AG08396 (cell line): ENCODE data around the gene NSMCE1.
A peak's percentile ranks its signal among the peaks of the same experiment; 100 is the strongest.
"Not testable (repeated sequence)": the region's sequence is repeated elsewhere in the genome, so short reads cannot be mapped to it uniquely, and the experiment has no call there.

ENCODE experiments used
- DNase-seq: peaks from one replicate; pipeline ENCODE4 v3.0.0; 2012; ENCODE audit warnings: low spot score, mixed read lengths

NSMCE1 gene

DNA sequence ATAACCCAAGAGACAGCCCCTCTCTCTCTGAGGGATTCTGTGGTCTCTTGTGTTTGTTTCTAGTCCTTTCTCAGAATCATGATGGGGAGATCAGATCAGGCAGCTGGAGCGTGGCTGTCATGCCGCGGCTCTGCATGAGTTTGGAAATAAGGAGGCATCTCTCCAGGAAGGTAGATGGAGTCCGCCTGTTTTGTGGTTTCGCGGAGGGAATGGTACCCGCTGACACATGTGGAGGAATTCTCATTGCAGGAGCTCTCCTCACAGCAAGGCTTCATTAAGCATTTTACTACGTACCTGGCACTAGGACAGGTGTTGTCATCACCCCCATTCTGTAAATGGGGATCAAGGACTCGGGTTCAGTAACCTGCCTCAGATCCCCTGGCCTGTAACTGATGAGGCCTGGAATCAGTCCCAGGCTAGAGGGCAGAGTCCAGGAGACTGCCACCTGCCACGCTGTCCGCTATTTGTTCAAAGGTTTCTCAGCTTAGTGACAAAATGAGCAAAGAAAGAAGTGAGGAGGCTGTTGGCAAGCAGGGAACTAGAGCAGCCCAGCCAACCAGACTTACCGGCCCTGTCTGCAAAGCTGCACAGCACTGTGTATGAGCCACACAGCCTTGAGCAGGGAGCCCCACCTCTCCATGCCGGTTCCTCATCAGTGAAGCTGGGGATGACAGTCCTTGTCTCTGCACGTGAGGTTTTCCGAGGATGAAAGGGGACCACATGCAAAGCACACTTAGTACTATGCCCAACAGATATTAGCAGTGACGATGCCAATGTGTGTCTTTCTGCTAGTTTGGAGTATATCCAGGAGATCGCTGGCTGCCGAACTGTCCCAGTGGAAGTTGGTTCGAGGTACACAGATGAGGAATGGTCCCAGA is 54.2 kb downstream of the NSMCE1 start:
- DNase-seq: no peak

DNA sequence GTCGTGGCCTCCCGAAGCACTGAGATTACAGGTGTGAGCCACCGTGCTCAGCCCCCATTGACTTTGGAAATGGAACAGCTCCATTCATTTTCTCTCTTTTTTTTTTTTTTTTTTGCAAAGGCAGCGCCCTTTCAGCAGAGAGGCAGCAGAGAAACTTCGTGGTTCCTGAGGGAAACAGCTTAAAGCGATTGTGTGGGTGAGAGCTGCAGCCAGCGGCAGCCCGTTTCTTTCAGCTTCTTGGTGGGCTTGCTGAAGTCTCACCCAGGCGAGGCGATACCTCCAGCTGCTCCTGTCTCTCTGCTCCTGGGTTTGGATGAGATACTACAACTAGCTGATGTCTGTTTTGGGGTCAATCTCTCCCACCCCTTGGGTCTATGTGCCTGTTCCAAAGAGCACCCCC is 57.5 kb downstream of the NSMCE1 start:
- DNase-seq: no peak

DNA sequence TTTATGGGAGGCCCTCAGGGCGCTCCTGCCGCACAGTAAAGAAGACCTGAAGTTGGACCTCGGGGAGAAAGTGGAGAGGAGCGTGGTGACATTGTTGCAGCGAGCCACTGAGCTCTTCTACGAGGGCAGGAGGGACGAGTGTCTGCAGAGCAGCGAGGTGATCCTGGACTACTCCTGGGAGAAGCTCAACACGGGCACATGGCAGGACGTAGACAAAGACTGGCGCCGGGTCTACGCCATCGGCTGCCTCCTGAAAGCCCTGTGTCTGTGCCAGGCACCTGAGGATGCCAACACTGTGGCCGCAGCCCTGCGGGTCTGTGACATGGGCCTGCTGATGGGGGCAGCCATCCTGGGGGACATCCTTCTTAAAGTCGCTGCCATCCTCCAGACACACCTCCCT is 58.4 kb downstream of the NSMCE1 start:
- DNase-seq: no peak

DNA sequence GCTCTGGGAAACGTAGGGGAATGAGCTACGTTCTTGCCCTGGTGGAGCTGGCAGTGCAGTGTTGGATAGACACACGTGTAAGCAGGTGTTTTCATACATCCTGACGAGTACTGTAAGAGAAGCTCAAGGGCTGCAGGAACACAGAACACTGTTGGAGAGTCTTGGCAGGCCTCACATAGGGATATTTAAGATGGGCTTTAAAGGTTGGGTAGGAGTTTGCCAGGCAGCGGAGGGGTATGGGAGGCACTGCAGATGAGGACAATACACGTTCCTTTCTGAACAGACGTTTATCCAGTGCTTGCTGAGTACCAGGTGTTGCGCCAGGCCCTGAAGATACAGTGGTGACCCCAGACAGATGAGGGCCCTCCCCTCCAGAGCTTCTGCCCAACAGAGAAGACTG is 59.0 kb downstream of the NSMCE1 start:
- no peak for DNase-seq

- no peak for DNase-seq
Measured at GRCh38 chr16:27208796-27209195, 59.8 kb downstream of the NSMCE1 start.

- no peak for DNase-seq
Measured at GRCh38 chr16:27208081-27208680, 60.4 kb downstream of the NSMCE1 start.

DNA sequence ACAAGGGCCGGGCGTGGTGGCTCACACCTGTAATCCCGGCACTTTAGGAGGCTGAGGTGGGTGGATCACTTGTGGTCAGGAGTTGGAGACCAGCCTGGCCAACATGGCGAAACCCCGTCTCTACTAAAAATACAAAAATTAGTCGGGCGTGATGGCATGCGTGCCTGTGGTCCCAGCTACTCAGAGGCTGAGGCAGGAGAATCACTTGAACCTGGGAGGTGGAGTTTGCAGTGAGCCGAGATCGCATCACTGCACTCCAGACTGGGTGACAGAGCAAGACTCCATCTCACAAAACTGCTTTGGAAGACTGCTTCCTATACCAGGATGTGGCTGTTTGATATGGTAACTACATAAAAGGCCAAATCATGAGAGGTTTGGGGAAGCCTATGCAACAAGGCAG is 61.5 kb downstream of the NSMCE1 start:
- DNase-seq: not testable (repeated sequence)

- DNase-seq: no peak
Measured at GRCh38 chr16:27205423-27206065, 63.0 kb downstream of the NSMCE1 start.

DNA sequence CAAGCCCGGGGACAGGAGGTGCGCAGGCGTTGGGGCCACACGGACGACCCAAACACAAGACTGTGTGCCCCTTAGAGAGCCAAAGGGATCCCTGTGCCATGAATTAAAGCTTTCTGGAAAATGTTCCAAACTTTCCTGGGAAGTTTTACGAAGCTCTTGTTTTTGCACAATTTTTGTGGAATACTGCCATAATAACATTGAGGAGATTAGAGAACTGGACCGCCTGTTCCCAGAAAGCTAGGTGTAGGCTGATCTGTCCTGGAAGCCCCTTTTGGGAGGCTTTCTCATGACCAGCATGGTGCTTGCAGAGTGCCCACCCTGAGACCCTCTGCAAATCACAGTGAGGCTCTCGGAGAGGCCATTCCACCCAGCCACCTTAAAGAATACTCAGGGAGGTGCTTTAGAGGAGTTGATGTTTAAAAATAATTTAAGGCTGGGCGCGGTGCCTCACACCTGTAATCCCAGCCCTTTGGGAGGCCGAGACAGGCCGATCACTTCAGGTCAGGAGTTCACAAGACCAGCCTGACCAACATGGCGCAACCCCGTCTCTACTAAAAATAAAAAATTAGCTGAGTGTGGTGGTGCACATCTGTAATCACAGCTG is 64.2 kb downstream of the NSMCE1 start:
- no peak for DNase-seq

GRCh38 chr16:27203507-27204311 is 64.9 kb downstream of the NSMCE1 start, which contains the start of gene KDM8:
KDM8 (plus strand) TSS chr16:27203526; CDS start chr16:27210124, 6,598 bp downstream.
- peak; percentile 99 for DNase-seq

DNA sequence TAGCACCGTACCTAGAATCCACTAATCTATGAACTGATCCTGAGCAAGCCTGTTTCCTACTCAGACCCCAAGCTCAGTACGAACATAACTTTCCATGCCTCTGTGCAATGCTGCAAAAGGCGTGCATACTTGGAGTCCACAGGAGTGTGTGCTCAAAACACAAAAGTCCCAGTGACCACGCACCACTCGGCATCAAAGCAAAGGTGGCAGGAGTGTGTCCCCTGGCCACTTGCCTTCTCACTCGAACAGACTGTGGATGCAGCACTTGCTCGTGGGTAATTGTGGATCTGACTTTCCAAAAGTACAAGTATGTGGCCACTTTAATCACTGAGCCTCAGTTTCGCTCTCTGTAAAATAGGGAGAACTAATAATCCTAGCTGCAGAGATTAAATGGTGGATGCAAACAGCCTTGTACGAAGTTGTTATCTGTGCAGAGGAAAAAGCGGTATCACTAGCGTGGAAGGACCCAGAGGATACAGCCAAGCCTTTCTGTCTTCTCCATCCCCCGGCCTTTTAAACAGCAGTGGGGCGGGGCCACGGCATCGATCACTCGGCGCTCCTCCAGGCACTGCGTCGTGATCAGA is 65.6 kb downstream of the NSMCE1 start:
- peak; percentile 85 for DNase-seq

- DNase-seq: not testable (repeated sequence)
Measured at GRCh38 chr16:27200914-27201313, 67.7 kb downstream of the NSMCE1 start.

DNA sequence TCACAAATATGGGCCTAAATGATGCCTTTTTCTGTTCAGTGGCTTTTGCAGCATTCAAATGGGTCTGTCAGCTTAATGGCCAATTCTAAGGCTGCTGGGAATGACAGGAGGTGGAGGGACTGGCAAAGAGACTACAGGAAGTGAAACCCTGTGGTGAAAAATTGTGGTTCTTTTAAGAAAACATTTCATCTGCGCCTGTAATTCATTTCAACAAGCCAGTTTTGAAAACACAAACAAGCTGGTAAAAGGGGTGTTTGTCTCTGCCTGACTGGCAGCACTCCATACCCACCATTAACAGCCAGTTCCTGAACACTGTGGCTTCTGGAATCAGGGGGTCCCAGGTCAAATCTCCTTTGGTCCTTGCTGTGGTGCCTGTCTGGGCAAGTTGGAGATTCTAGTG is 68.8 kb downstream of the NSMCE1 start:
- DNase-seq: no peak

- DNase-seq: no peak
Measured at GRCh38 chr16:27199235-27199586, 69.4 kb downstream of the NSMCE1 start.

DNA sequence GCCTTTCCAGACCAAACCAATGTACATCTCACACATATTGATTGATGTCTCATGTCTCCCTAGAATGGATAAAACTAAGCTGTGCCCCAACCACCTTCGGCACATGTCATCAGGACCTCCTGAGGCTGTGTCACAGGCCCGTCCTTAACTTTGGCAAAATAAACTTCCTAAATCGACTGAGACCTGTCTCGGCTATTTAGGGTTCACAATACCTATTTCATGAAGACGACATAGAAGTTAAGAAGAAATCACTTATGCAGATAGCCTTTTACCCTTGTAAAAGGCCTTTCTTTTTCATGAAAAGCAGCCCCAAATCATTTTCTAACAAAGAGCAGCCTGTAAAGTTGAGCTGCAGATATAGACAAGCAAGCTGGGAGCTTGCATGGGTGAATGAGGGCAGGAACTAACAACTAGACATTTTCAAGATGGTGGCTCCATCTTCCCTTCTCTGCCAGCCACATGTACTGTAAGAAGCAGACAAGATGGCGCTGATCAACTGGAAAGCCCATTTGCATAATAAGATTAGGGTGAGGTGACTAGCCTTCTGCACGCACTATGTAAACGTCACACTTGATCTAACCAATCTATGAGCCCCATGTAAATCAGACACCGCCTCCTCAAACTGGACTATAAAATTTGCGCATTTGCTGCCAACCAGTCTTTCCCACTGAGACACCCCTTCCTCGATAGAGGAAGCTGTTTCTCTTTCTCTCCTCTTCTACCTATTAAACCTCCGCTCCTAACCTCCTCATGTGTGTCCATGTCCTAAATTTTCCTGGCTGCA is 69.9 kb downstream of the NSMCE1 start:
- DNase-seq: no peak

DNA sequence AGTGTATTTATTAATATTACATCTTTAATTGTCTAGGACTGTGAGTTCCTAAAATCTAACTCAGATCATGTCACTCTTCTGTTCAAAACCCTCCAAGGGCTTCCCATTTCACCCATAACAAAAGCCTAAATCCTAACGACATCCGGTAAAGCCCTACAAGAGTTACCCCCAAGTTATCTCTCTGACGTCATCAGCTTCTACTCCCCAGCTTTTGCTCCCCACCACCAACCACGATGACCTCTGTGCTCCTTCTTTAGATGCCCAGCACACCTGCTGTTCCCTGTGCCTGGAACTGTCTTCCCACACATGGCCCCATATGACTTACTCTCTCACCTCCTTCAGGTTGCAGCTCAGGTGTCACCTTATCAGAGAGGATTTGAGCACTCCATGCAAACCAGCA is 71.6 kb downstream of the NSMCE1 start:
- DNase-seq: no peak

DNA sequence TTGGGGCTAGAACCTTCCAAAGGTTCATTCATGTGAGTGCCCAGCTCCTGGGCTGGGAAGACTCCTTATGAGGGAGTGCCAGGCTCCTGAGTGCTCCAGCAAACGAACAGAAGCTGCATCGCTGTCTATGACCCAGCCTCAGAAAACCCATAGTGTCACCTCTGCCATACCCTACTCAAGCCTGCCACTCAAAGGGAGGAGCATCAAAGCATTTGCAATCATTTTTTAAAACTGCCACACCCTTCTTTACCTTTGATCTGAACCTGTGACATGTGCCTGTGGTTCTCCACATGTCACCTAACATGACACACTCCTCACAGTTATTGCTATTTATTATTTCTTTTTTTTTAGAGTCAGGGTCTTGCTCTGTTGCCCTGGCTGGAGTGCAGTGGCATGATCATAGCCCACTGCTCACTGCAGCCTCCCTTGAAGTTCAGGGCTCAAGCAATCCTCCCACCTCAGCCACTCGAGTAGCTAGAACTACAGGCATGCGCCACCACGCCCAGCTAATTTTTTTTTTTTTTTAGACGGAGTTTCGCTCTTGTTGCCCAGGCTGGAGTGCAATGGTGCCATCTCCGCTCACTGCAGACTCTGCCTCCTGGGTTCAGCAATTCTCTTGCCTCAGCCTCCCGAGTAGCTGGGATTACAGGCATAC is 72.5 kb downstream of the NSMCE1 start:
- no peak for DNase-seq

DNA sequence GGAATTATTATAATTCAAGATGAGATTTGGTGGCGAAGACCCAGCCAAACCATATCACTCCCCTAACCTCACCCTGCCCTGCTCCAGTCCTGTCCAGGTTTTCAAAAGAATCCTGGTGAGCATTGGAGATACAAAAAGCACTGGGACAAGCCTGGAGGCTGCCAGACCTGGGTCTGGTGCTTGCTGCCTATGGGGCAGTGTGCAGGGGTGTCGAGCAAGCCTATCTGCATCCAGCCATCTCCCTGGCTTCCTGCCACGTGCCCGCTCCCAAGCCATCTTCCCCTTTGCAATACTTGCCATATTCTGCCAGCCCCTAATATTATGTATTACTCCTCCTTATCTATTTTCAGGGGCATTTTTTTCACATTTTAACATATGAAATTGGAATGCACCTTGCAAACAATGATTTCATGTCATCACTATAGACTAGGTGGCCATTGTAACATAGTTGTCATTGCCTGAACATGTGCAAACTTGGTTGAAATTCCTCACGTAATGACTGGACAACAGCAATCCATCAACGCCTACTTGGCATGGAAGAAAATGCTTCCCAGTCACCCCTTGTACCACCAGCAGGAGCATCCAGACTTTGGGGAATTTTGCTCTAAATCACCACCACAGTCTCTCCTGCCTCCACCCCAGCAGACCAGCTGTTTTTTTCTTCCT is 73.4 kb downstream of the NSMCE1 start:
- no peak for DNase-seq

GRCh38 chr16:27193300-27193990 is 75.1 kb downstream of the NSMCE1 start:
- DNase-seq: no peak
